AG04449 (cell line): ENCODE data around the gene SMCHD1.
"Not testable (repeated sequence)": the region's sequence is repeated elsewhere in the genome, so short reads cannot be mapped to it uniquely, and the experiment has no call there.

ENCODE experiments used
- CTCF ChIA-PET: fragments of 350-600 bp; formaldehyde crosslinking; extraction: SDS; loops from one replicate; lab custom pipeline; 2021; ENCODE audit warnings: antibody characterized with exemption; lab: Yijun Ruan, JAX
- POLR2A ChIA-PET: fragments of 400-600, 350-600 bp; formaldehyde crosslinking; extraction: SDS; loops from one replicate; lab custom pipeline; 2020; ENCODE audit warnings: antibody characterized with exemption, inconsistent platforms; lab: Yijun Ruan, JAX
- DNase-seq: peaks from one replicate; pipeline ENCODE4 v3.0.0-alpha.2; 2010; ENCODE audit warnings: low read depth, low spot score
- H3K4me3 ChIP-seq: 2 replicates; pipeline ENCODE4 v1.5.1; 2011; ENCODE audit warnings: low read depth, mild to moderate bottlenecking, control low read depth, low read length
- CTCF ChIP-seq: IDR thresholded peaks from one replicate; pipeline ENCODE4 v1.5.1; 2011; ENCODE audit warnings: mild to moderate bottlenecking, moderate library complexity, low read length, control low read depth, inconsistent platforms; ENCODE audit not compliant: insufficient read depth; ENCODE audit errors: missing control alignments

SMCHD1 gene

GRCh38 chr18:2799369-2799768 is 143.8 kb downstream of the SMCHD1 start:
- TF ChIP-seq CTCF, result no peak
- POLR2A ChIA-PET, result no interaction called here
- no peak for DNase-seq
- no peak overlapping the region for H3K4me3 ChIP-seq
- CTCF ChIA-PET, result no interaction called here

GRCh38 chr18:2805970-2806943 is 150.7 kb downstream of the SMCHD1 start:
- H3K4me3 ChIP-seq, result no peak overlapping the region
- POLR2A ChIA-PET, result no interaction called here
- no peak for TF ChIP-seq CTCF
- DNase-seq, result peak; percentile 19
- CTCF ChIA-PET, result interaction anchor here (1.3 kb wide), 2 partner anchors 9 to 26 kb away, joined by 4 to 5 read pairs; no protein-coding TSS in a partner anchor

GRCh38 chr18:2808640-2809039 is 153.1 kb downstream of the SMCHD1 start:
- CTCF ChIA-PET, DNase-seq, H3K4me3 ChIP-seq: not testable (repeated sequence)
- POLR2A ChIA-PET, result interaction anchor here (0.7 kb wide), 1 partner anchor 89 kb away, joined by 3 read pairs; no protein-coding TSS in a partner anchor

GRCh38 chr18:2809666-2810183 is 154.2 kb downstream of the SMCHD1 start:
- CTCF ChIA-PET, DNase-seq, POLR2A ChIA-PET, H3K4me3 ChIP-seq: not testable (repeated sequence)

- DNase-seq, result no peak
- POLR2A ChIA-PET, result no interaction called here
- H3K4me3 ChIP-seq, result no peak overlapping the region
- no peak for TF ChIP-seq CTCF
- CTCF ChIA-PET, result no interaction called here
Observed at GRCh38 chr18:2811416-2811815, 155.9 kb downstream of the SMCHD1 start.

- DNase-seq, result no peak
- no peak for TF ChIP-seq CTCF
- CTCF ChIA-PET, result no interaction called here
- POLR2A ChIA-PET, result no interaction called here
- H3K4me3 ChIP-seq, result no peak overlapping the region
Observed at GRCh38 chr18:2814928-2815327, 159.4 kb downstream of the SMCHD1 start.

GRCh38 chr18:2818281-2818680 is 162.8 kb downstream of the SMCHD1 start:
- no peak for TF ChIP-seq CTCF
- DNase-seq, result no peak
- H3K4me3 ChIP-seq, result no peak overlapping the region
- ChIA-PET POLR2A (no interaction called here), CTCF (no interaction called here)
